GM19023 (cell line): ENCODE data around the gene HOXB4.

Experiments used
- ATAC-seq: cut with Tn5 transposase; IDR thresholded peaks from one replicate; pipeline ENCODE4 v1.9.1; 2021; ENCODE audit warnings: mild to moderate bottlenecking, moderate library complexity; ENCODE audit not compliant: unreplicated experiment

Gene HOXB4

DNA sequence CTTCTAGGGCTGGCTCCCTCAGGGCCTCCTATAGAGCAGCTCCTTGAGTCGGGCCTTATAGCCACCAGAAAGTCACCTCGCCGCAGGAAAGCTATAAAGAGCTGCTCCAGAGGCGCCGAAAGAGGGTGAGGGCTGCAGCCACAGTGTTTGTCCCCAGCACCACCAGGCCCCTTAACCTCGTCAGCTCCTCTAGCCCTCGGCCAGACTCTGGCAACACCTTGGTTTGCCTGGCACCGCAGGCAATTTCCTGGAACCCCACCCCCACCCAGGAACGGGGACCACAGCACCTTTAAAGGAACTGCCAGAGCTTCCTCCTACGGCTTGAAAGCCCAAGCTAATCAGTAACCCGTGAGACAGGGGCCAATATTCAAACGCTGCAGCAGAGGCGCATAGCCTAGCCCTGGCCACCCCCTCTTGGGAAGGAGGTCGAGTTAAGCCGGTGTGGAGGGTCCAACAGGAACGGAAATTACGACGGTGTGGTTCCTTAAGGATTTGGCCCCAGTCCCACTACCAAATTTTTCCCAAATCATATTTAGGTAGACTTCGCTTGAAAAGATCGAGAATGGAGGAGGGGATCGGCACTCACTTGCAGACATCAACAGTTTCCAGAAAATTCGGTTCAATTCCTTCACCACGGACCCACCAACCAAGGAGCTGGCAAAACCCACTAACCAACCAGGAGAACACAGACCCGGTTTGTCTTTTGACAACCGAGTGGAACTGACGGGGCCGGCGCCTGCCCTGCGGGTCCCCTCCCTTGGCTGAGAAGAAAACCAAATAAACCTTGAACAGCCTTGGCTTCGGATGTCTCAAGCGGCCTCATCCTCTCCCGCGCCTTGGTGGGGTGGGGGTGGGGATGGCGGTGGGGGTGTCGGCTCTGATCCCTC, 23.6 kb upstream of the HOXB4 start:
- ATAC-seq: no peak

DNA sequence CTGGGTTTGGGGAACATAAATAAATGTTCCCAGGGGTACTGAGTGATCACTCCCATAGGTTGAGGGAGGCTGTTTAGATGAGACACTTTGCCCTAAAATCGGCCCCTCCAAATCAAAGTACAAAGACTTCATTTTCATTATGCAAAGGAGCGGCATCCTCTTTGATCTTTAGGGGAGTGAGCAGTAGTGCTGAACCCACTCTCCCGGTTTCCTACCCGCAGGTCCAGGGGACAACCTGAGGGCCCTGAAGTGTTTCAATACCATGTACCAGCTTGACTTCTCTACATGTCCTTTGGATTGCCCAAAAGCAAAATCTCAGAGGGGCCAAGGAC, 23.0 kb upstream of the HOXB4 start:
- ATAC-seq: no peak

DNA sequence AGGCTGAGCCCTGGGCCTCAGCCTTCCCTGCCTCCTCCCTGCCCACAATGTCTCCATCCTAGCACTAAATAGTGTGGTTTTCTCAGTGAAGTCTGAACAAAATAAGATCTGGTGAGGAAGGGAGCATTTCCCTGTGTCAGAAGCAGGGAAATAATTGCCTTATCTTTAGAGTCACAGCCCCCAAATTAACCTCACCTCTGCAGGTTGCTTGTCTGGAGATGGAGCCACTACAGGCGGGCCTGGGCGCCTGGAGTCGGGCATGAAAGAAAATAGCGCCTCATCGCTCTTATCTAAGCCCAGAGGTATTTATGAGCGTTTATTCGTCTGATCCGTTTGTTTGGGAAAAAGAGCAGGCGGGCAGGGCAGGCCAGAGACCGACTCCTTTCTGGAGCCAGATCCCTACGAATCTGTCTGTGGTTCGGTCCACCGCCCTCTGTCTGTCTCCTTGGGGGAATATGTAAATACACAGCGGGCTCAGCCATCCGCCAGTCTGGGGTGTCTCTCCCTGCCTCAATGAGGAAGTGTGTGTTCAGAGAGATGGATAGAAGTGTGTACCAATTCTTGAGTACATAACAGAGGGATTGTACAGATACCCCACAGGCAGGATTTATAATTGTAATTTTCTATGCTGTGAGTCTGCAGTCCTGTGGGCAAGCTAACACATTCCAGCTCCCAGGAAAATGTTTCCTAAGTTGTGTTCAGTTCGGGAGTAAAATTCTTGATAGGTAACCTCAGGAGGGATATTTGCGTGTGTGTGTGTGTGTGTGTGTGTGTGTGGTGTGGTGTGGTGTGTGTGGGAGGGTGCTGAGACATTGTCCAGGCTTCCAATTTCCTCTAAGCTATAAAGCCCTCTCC, 22.3 kb upstream of the HOXB4 start:
- no peak for ATAC-seq

- no peak for ATAC-seq
These were observed 21.2 kb upstream of the HOXB4 start for GRCh38 chr17:48599354-48599753.

DNA sequence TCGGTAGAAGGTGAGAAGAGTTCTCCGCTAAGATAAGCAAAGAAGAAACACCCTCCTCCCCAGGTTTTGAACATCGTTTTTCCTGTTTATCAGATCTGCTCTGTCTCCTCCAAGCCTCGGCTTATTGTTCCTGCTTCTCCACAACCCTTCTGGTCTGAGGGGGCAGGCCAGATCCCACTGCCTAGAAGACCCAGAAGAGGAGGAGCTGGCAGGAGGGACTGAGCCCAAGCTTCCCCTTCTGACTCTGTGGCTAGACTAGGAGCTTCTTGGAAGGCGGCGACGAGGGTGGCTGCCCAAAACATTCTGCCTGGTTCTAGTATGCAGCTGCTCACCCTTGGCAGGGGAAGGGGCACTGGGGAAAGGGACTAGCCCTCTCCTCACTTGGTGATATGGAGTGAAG, 20.6 kb upstream of the HOXB4 start:
- ATAC-seq: no peak

- no peak for ATAC-seq
These were observed 19.9 kb upstream of the HOXB4 start for GRCh38 chr17:48597778-48598631.

- no peak for ATAC-seq
These were observed 19.3 kb upstream of the HOXB4 start for GRCh38 chr17:48597528-48597777.

DNA sequence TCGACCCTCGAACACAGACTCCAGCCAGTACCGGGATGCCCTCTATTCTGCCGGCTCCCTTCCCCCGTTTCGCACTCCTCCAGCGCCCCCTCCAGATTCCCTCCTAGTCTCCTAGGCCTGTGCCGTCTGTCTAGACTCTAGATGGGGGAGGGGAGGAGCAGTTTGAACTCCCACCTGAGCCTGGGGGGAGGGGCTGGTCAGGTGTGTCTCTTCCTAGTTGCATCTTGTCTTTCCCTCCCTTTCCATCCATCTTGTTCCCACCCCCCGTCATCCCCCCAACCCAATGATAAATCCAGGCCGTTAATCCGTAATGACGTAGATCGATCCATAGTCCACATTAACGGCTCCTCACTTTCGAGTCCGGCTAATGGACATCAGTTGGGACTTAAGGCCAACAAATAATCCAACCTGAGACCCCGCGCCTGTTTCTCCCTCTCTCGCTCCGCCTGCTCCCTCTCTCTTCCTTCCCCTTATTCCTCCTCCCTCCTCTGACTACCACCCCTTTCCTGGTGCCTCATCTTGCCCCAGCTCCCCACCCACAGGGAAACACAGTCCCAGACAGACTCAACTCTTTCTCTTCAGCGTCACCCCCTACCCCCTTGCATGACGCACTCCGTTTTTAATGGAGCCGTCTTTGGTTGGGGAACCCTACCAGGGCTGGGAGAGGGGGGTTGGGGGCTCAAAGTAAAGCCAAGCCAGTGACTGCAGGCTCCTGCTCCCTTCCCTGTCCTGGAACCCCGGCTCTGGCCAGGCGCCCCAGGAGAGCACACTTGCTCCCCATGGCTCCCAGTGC, 18.8 kb upstream of the HOXB4 start:
- ATAC-seq: no peak

DNA sequence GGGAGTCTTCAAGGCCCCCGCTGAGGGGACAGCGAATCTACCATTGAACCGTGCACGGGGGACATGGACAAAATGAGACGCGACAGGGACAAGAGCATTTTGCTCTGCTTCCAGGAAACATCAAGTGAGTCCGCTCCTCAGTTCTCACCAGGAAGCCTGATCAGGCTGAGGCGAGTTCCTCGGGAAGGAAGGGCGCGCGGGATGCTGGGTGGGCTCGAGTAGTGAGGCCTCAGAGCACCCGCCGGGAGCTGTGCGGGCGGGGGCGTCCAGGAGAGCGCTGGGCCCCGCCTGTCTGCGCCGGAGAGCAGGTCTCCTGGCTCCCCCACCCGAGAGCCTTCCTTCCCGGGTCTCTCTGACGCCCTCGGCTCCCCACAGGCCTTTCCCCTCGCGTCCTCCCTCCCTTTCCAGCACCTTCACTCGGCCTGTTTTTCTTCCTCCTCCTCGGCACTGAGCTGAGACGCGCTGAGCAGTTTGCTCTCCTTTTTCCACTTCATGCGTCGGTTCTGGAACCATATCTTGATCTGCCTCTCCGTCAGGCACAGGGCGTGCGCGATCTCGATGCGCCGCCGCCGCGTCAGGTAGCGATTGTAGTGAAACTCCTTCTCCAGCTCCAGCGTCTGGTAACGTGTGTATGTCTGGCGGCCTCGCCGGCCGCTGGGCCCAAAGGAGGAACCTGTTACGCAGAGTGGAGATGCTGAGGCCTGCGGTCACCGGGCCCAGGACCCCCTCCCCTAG, 18.0 kb upstream of the HOXB4 start:
- ATAC-seq: no peak

DNA sequence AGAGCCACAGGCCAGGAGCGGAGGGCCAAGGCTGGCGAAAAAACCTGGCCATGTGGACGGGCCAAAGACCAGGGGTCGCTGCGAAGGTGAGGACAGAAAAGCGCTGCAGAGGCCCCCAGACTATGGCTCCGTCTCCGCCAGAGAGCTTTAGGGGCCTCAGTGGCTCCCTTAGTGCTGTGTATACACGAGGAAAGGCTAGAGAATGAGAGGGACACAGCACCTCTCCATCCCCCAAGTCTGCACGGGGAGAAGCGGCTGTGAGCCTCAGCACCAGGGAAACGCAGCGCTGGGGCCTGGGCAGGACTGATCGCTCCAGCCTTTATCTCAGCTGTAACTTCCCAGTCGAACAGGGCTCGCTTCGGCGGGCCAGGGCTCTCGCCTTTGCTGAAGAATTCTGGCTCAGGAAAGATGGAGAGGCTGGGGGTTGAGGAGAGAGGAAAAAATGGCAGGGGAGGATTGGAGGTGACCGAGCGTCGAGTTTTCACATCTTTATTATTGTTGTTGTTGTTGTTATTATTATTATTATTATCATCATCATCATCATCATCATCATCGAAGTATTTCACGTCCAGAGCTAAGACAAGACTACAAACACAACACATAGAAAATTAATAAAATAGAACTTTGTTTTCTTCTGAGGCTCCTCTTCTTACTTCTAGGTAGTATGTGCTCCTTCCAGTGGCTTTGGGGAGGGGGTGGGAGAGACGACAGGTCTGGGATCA, 17.3 kb upstream of the HOXB4 start:
- ATAC-seq: no peak

DNA sequence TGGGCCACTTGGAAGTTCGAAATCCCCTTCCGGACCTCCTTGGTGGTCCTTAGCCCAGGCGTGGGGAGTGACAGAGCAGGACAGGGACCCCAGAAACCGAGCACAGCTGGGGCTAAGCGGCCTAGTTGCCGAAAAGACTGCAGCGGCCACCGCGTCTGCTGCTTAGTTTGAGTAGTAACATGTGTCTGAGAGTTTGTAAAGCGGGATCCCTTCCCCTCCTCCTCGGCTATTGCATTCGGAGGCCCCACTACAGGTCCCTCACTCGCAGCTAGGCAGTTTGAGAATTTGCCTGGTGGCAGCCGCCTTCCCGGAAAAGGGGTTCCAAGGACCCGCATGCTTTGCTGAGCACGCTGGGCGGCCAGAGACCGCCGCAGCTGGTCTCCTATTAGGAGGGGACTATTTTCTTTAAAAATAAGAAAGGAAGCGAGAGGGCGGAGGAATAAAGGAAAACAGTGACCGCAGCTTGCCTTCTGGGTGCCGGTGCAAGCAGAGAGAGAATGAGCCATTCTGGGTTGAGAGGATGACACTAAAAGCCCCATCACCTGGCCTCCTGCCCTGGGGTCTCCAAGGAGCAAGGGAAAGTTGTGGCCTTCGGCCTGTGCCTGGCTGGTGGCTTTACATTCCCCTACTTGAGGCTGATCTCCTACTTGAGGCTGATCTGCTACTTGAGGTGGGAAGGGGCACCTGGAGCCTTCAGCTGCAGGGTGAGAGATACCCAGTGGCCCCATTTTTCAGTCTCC, 16.6 kb upstream of the HOXB4 start:
- ATAC-seq: no peak

DNA sequence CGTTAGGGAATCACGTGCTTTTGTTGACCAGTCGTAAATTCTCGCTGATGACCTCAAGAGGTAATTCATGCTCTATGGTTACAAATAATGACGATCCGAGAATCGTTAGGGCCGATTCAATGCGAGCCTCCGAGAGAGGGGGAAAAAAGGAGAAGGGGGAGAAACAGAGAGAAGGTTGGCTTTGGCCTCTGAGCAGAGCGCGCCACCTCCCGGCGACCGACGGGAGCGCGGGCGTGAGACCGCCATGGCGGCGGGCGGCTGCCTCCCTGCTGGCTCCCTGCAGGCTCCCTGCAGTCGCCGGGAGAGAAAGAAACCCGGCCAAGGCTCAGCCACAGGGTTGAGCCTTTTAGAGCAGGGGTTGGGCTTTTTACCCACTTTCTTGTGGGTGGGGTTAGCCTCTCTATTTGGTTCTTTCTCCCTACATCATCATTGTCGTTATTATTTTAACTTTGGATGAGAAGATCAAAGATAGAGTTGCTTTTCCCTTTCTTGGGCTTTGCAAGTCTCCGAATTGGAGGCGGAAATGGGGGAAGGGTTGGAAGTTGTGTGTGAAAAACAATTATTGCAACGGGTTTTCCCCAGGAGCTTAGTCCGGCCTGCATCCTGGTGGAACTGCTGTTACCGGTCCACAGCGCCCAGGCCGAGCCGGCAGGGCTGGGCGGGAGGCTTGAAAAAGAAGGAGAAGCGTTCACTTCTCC, 15.8 kb upstream of the HOXB4 start:
- no peak for ATAC-seq

DNA sequence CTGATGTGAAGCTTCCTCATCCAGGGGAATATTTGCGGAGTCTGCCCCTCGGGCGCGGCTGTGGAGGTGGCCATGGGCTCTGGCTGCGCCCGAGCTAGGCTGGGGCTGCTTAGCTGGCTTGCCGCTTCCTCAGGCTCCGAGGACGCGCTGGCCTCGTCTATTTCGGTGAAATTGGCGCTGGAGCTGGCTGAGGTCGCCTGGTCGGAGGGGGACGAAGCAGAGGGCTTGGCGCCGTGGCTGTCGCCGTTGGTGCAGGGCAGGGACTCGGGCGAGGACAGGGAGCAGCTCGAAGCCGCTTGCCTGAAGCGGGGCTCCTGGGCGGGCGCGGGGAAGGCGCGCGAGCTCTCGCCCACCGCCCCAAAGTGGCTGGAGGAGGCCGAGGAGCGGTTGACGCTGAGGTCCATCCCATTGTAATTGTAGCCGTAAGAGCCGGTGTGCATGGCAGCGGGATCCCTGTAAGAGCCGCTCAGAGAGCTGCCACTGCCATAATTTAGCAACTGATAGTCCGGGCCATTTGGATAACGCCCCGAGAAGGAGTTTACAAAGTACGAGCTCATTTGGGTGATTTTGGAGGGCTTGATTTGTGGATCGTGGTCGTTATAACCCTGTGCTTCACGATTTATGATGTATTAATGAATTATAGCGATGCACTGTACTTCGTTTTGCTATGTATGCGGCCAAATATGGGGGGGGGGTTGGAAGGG, 15.1 kb upstream of the HOXB4 start, which contains the start of gene HOXB5:
Gene HOXB5 (minus strand): TSS at position 654 of the 704 bp plus-strand sequence. CDS start 97 bp downstream, at position 557.
- ATAC-seq: no peak

DNA sequence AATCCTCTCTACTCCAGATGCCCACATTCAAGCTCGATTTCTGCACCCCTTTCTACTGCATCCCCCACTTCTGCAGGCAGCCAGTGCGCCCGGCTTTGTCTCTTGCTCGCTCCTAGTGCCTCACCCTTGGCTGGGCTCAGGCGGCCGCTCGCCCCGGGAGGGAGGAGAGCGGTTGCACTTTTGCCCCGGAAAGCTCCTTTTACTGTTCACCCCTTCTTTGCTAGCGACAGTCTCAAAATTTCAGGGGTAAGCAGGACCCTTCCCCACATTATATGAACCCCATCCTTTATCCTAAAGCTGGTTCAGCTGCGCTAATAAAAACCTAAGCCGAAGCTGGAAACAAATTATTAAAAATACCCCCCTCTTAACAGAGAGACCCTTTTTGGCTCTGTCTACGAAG, 14.4 kb upstream of the HOXB4 start:
- ATAC-seq: no peak

DNA sequence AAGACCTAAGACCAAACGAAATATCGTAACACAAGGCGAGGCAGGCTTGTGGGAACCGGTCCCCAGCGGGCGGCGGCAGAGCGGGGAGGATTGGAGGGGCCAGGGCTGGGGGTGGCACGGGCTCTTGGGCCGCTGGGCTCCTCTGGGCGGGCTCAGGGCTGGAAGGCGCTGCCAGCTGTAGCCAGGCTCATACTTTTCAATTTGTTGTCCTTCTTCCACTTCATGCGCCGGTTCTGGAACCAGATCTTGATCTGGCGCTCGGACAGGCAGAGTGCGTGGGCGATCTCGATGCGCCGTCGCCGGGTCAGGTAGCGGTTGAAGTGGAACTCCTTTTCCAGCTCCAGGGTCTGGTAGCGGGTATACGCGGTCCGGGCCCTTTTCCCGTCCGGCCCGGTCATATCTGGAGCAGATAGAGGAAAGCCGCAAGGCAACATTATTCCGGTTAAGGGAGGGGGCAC, 13.9 kb upstream of the HOXB4 start:
- ATAC-seq: no peak

GRCh38 chr17:48591255-48592056, 13.3 kb upstream of the HOXB4 start:
- ATAC-seq: no peak
